GM19025 (cell line): ENCODE data around the gene IP6K3.

Experiments
- ATAC-seq: cut with Tn5 transposase; IDR thresholded peaks from one replicate; pipeline ENCODE4 v1.9.1; 2021; ENCODE audit warnings: mild to moderate bottlenecking, low read depth, moderate library complexity; ENCODE audit not compliant: unreplicated experiment

The IP6K3 gene

DNA sequence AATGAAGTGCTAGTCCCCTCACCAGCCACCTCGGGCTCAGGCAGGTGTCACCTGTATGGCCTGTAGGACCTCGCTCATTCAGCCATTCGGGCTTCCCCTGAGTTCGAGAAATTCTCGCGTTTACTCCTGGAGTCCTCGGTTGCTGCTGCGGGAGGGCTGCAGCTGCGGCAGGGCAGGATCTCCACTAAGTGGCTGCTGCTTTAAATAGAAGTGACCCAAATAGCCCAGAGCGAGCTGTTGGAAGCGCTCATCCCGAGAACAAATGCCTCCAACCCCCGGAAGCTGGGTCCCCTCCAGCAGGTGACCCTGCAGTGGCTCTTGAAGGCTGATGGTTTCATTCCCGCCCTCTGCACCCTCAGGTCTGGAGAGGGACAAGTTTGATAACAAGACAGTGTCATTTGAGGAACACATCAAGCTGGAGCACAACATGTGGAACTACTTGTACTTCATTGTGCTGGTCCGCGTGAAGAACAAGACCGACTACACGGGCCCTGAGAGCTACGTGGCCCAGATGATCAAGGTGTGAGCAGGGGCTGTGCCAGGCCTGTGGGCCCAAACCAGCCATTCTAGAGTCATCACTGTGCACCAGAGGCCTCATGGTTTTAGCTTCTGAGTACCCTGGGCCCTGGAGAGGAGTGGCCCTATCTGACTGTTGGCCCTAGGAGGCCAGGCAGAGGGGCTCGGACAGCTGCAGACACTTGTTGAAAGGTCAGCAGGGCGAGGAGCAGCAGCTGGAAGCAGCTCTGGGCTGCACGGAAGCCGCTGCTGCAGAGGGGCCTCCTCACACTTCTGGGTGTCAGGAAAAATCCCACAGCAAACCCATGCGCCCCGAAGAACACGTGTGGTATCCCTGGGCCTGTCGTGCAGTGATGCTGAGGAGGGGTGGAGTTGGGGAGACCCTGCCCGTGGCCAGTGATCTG is 53.3 kb downstream of the IP6K3 start:
- no peak for ATAC-seq

DNA sequence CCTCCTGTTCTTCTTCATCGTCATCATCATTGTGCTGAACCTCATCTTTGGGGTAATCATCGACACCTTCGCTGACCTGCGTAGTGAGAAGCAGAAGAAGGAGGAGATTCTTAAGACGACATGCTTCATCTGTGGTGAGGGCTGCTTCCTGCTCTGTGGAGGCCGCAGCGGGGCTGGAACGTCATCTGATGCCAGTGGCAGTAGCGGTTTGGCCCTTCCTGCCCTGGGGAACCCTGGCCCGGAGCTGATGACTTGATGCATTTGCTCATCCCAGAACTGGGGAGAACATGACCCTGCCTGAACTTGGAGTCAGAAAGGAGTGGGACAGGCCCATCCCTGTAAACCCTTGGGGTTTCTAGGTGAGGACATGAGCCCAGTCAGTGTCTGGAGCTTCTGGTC is 53.9 kb downstream of the IP6K3 start:
- no peak for ATAC-seq

DNA sequence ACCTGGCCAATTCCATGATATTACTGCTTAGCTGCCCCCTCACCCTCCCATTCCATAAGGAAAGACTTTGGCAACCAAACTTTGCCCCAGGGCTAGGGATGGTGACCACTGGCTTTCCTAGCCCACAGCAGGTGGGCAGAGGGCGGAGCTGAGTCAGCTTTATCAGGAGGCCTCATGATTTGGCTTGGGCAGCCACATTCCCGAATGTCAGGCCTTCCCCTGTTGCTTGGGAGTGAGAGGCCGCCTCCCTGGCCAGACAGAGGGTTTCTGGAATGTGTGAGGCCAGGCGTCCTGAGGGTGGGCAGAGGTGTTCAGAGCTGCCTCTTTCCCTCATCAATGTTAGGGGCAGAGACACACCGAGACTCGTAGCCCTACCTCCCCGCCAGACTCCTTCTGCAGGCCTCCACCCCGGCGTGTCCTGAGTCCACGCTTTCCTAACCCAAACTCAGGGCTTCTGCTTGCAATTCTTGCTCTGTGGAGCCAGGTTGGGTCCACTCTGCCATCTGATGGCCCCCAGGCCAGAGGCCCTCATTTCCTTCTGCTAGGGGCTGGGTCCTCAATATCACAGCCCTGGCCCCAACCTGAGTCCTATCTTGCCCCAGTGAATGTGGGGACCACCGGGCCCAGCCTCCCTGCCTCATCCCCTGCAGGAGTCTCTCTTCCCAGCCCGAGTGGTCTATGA is 54.5 kb downstream of the IP6K3 start:
- no peak for ATAC-seq

GRCh38 chr6:33691456-33692077 is 55.1 kb downstream of the IP6K3 start:
- ATAC-seq = no peak

DNA sequence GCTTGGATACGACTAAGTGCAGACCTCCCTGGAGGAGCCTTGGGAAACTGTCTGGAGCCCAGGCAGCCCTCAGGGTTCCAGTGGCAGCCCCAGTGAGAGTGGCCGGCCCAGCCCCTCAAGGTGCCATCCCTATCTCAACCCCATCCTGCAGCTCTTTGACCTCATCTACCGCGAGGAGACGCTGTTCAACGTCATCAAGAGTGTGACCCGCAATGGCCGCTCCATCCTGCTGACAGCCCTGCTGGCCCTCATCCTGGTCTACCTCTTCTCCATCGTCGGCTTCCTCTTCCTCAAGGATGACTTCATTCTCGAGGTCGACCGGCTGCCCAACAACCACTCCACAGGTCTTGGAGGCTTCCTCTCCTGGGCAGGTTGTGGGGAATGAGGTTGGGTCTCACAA is 55.9 kb downstream of the IP6K3 start:
- no peak for ATAC-seq

DNA sequence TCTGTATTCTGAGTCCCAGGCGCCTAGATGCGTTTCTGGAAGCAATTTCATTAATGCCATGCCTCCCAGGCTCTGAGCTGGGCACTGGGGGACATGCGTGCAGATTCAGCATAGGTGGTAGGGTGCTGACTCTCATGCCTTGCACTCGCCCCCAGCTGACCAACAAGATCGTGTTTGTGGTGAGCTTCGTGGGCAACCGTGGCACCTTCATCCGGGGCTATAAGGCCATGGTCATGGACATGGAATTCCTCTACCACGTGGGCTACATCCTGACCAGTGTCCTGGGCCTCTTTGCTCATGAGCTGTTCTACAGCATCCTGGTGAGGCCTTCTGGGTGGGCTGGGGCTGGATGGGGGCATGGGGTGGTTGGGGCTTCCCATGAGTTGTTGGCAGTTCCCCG is 56.8 kb downstream of the IP6K3 start:
- ATAC-seq = no peak

GRCh38 chr6:33689148-33689494 is 57.6 kb downstream of the IP6K3 start:
- ATAC-seq = no peak

DNA sequence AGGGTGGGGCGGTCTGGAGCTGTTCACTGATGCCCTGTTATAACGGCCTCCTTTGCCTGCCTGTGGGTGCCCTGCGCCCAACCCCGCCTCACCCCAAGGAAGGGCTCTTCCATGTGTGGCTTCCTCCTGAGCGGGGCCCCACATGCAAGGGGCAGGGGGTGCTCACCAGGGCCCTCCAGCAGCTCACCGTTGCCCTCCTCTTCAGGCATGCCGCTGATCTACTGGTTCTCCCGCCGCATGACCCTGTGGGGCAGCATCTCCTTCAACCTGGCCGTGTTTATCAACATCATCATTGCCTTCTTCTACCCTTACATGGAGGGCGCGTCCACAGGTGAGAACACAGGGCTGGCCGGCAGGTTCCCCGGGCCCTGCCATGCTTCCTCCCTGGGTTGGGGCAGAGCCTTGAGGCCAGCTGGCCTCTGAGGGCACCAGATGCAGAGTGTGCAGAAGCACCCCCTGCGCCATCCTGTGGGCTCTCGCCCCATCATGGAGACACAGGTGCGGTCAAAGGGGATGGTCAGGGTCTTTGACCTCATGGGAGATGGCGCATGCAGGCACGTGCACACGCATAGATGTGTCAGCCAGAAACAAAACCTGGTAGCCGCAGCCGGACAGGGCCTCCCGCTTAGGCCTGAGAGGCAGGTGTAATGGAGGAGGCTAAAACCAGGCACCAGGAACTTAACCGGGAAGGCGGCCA is 58.1 kb downstream of the IP6K3 start:
- no peak for ATAC-seq

GRCh38 chr6:33688006-33688405 is 58.7 kb downstream of the IP6K3 start:
- ATAC-seq = no peak

DNA sequence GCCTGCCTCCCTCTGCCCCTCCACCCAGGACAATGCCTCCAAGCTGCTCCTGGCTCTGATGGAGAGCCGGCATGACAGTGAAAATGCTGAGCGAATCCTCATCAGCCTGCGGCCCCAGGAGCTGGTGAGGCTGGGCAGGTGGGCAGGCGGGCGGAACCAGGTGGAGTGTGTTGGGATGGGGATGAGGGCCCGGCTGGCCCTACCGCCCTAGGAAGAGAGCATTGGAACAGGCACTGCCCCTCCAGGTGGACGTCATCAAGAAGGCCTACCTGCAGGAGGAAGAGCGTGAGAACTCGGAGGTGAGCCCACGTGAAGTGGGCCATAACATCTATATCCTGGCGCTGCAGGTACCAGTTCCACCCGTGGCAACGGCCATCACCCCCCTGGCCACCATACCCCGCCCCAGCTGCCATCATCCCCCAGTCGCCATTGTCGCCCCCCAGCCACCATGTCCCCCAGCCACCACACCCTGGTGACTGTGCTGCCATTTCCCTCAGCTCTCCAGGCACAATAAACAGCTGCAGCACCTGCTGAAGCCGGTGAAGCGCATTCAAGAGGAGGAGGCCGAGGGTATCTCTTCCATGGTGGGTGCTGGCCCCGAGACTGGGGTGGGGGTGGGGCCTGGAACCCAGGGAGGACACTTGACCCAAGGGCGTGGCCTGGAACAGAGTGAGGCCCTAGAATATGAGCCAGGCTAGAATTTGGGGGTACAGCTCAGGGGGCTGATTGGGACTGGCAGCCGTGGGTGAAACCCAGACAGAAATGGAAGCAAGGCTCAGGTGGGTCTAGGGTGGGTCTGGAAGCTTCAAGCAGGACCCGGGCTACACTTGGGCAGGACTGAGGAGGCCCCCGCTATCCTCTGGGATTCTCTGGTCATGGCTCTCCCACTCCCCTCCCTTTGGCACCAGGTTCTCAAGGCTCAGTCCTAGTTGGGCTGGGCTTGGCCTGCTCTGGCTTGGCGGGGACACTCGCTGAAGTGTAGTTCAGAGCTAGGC is 59.4 kb downstream of the IP6K3 start:
- no peak for ATAC-seq

GRCh38 chr6:33686225-33686924 is 60.3 kb downstream of the IP6K3 start:
- no peak for ATAC-seq

GRCh38 chr6:33685411-33686224 is 61.1 kb downstream of the IP6K3 start:
- ATAC-seq = no peak

DNA sequence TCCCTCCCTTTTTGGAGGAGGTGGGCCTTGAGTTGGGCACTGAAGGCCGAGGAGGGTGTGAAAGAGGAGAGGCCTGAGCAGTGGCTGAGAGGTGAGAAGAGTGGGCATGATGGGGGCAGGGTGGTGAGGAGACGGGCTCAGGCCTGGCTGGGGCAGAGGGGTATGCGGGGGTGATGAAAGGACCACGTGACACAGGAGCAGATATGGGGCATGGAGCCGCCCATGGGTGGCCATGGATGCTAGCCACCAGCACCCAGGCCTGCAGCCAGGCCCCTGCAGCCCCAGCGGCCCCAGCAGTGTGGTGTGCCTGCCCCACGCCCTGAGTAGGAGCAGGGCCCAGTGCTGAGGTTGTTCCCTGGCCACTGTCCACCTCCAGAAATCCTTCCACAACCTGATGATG is 61.7 kb downstream of the IP6K3 start:
- no peak for ATAC-seq

- no peak for ATAC-seq
Measured at GRCh38 chr6:33684428-33684896, 62.2 kb downstream of the IP6K3 start.

DNA sequence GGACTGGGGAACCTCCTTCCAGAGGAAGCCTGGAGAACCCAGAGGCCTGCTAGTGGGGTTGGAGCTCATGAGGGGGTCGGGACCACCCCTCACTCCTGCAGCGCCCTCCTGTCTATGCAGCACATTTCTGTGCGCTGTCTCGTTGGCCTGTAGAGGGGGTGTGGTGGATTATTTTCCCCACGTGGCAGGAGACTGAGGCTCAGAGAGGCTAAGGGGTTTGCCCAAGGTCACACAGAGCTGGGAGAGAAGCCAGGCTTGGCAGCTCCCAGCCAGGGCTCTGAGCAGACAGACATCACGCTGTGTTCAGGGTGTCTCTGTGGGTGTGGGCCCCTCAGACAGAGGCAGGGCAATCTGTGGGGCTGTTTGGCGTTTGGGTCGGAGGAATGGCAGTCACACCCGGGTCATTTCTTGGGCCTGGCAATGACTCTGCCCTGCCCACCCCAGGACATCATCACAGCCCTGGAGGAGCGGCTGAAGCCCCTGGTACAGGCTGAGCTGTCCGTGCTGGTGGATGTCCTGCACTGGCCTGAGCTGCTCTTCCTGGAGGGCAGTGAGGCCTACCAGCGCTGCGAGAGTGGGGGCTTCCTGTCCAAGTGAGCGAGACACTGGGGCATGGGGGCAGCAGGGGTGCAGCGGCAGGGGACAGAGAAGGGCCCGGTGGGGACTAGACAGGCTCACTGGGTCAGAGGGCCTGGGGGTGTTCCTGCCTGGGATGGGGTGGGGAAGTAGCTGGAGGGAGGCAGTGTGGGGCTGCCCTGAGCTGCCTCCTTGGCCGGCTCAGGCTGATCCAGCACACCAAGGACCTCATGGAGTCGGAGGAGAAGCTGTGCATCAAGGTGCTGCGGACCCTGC is 62.9 kb downstream of the IP6K3 start:
- ATAC-seq = no peak

GRCh38 chr6:33683051-33683571 is 63.6 kb downstream of the IP6K3 start:
- ATAC-seq = no peak

GRCh38 chr6:33682341-33682740 is 64.4 kb downstream of the IP6K3 start:
- no peak for ATAC-seq
